LNCaP clone FGC (cell line): Measurements from ENCODE around the gene NOP53.
A peak's percentile ranks its signal among the peaks of the same experiment; 100 is the strongest.
"Not testable (repeated sequence)": the region's sequence is repeated elsewhere in the genome, so short reads cannot be mapped to it uniquely, and the experiment has no call there.

Source experiments
- DNase-seq: peaks from one replicate; pipeline ENCODE4 v3.0.0-alpha.2; 2011; ENCODE audit warnings: low read depth
- H3K4me3 ChIP-seq: 2 replicates; pipeline ENCODE4 v1.5.1; 2011; ENCODE audit warnings: mild to moderate bottlenecking, low read depth, low read length, control low read depth
- CTCF ChIP-seq: IDR thresholded peaks from 2 replicates; pipeline ENCODE4 v1.5.1; 2012; ENCODE audit warnings: mild to moderate bottlenecking; ENCODE audit not compliant: control insufficient read depth, insufficient read depth; ENCODE audit errors: extremely low read depth

The NOP53 gene

GRCh38 chr19:47779524-47780214, 34.3 kb downstream of the NOP53 start:
- no peak for TF ChIP-seq CTCF
- DNase-seq: no peak
- peak overlapping the region; percentile 64 for H3K4me3 ChIP-seq

- H3K4me3 ChIP-seq: no peak overlapping the region
- no peak for DNase-seq
- TF ChIP-seq CTCF: no peak
These were observed 34.8 kb downstream of the NOP53 start for GRCh38 chr19:47780215-47780551.

GRCh38 chr19:47781590-47782262, 36.4 kb downstream of the NOP53 start:
- DNase-seq: no peak
- no peak overlapping the region for H3K4me3 ChIP-seq
- TF ChIP-seq CTCF: no peak

- H3K4me3 ChIP-seq: no peak overlapping the region
- DNase-seq: no peak
- no peak for TF ChIP-seq CTCF
These were observed 41.2 kb downstream of the NOP53 start for GRCh38 chr19:47786566-47786965.

GRCh38 chr19:47787307-47787706, 42.0 kb downstream of the NOP53 start:
- H3K4me3 ChIP-seq, DNase-seq: not testable (repeated sequence)

GRCh38 chr19:47789811-47790210, 44.5 kb downstream of the NOP53 start:
- DNase-seq, H3K4me3 ChIP-seq: not testable (repeated sequence)

GRCh38 chr19:47790398-47790814, 45.1 kb downstream of the NOP53 start:
- H3K4me3 ChIP-seq: no peak overlapping the region
- TF ChIP-seq CTCF: peak; percentile 54
- DNase-seq: no peak

- DNase-seq: no peak
- no peak overlapping the region for H3K4me3 ChIP-seq
- TF ChIP-seq CTCF: no peak
These were observed 47.3 kb downstream of the NOP53 start for GRCh38 chr19:47792616-47793015.
